22Rv1 (cell line): Measurements from ENCODE around the gene SRI.

Experiments used
- CTCF ChIP-seq: fragments of 450-650 bp; IDR thresholded peaks from 2 replicates; pipeline ENCODE4 v1.5.1; 2017; ENCODE audit warnings: mild to moderate bottlenecking
- ZFX ChIP-seq: fragments of 450-650 bp; IDR thresholded peaks from 2 replicates; pipeline ENCODE4 v1.6.1; 2017; ENCODE audit warnings: antibody characterized with exemption, borderline replicate concordance

GRCh38 chr7:88262562-88262961 lies 42.7 kb upstream of the SRI start:
- TF ChIP-seq CTCF: no peak
- TF ChIP-seq ZFX: no peak
